GM23248 (cell line): ENCODE measurements around the gene C2orf49.

ENCODE experiments used
- EZH2 ChIP-seq: fragments of 200-600 bp; sonication (generic); IDR thresholded peaks from 2 replicates; pipeline ENCODE4 v1.6.1; 2018; ENCODE audit warnings: antibody characterized with exemption, mild to moderate bottlenecking; ENCODE audit not compliant: insufficient read depth, poor library complexity, severe bottlenecking
- EZH2phosphoT487 ChIP-seq: fragments of 200-600 bp; sonication (generic); IDR thresholded peaks from 2 replicates; pipeline ENCODE4 v1.6.1; 2018; ENCODE audit warnings: antibody characterized with exemption, moderate library complexity, mild to moderate bottlenecking, low read depth; ENCODE audit not compliant: insufficient read depth

DNA sequence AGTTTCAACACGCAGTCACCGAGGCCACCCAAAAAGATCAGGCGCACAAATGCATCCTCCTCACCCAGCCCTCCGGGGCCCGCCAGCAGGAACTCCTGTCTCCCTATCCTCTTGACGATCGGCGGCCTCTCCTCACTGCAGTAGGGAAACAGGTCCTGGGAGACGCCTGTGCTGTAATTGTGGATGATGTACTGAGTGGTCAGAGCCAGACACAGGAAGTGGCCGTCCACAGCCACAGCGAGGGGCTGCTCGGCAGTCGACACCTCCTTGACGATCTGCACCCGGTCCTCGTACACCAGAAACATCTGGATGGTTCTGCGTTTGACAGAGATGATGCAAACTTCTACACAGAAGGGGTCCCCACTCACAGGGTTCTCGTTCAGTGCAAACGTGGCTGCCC is 29.8 kb upstream of the C2orf49 start:
- TF ChIP-seq EZH2 (no peak), EZH2phosphoT487 (no peak)
